HCT116 (cell line): Measurements from ENCODE around the gene ERC1. TPM values are rescaled to one million over a fixed set of nuclear protein-coding genes. Genes with fewer than 3 reads are reported as not detected.

Experiments used
- ATAC-seq: fragments of 200-7000 bp; cut with Tn5 transposase; 2 replicates; pipeline ENCODE4 v1.9.1; 2020; ENCODE audit warnings: mild to moderate bottlenecking, moderate library complexity
- BruUV-seq: library from RNA; stranded (reverse); fragments of 400-500 nt; replicated peaks from 2 replicates; lab custom pipeline; 2021; lab: Mats Ljungman, UMichigan
- CTCF ChIA-PET: fragments of 300-600 bp; sonication (Branson Sonifier 250); formaldehyde crosslinking; loops from one replicate; lab custom pipeline; 2021; ENCODE audit warnings: antibody characterized with exemption; lab: Charles Lee
- POLR2A ChIA-PET: fragments of 300-600, 350-600 bp; sonication (Branson Sonifier 250); formaldehyde crosslinking; loops from one replicate; lab custom pipeline; 2021; ENCODE audit warnings: antibody characterized with exemption; lab: Charles Lee
- RAD21 ChIA-PET, 2 experiments: fragments of 300-600 bp; sonication (Branson Sonifier 250); formaldehyde crosslinking; loops; one replicate each; lab custom pipeline; 2023; ENCODE audit warnings: low total read pairs in 2 of 2; ENCODE audit not compliant: uncharacterized antibody in 2 of 2, unreplicated experiment in 2 of 2, low non-redundant PET in 1 of 2; lab: Charles Lee
- DNase-seq: peaks from one replicate; pipeline ENCODE4 v3.0.0-alpha.2; 2010; ENCODE audit warnings: low read depth, low spot score
- H2AFZ ChIP-seq: fragments of 200-600 bp; shearing (Covaris generic), sonication (generic); 2 replicates; pipeline ENCODE4 v1.6.1; 2017; ENCODE audit warnings: low read depth, mixed run types, mixed read lengths, antibody characterized with exemption, low read length; ENCODE audit not compliant: poor library complexity, severe bottlenecking
- H3K27ac ChIP-seq: 2 replicates; pipeline ENCODE4 v1.5.1; 2012; ENCODE audit warnings: low read depth, low read length
- H3K27me3 ChIP-seq: fragments of 200-600 bp; sonication (generic); 2 replicates; pipeline ENCODE4 v1.6.1; 2016; ENCODE audit warnings: mixed run types, low read length, mixed read lengths; ENCODE audit not compliant: insufficient read depth
- H3K36me3 ChIP-seq, 2 experiments: fragments of 200-500 bp in 1 of 2; fragments of 200-600 bp in 1 of 2; sonication (Bioruptor generic) in 1 of 2; sonication (generic) in 1 of 2; 2 replicates each; pipeline versions ENCODE4 v1.5.1 to v1.6.1; 2014 to 2016; ENCODE audit warnings: low read length in 2 of 2, inconsistent platforms in 1 of 2, mixed read lengths in 1 of 2, mixed run types in 1 of 2; ENCODE audit not compliant: insufficient read depth in 2 of 2, control insufficient read depth in 1 of 2
- H3K4me1 ChIP-seq, 2 experiments: fragments of 200-600 bp in 1 of 2; sonication (generic) in 1 of 2; 2 replicates each; pipeline versions ENCODE4 v1.5.1 to v1.6.1; 2012 to 2017; ENCODE audit warnings: low read length in 2 of 2, inconsistent platforms in 1 of 2, mild to moderate bottlenecking in 1 of 2, mixed read lengths in 1 of 2, mixed run types in 1 of 2, moderate library complexity in 1 of 2; ENCODE audit not compliant: insufficient read depth in 2 of 2, control insufficient read depth in 1 of 2
- H3K4me2 ChIP-seq: fragments of 200-600 bp; sonication (generic); 2 replicates; pipeline ENCODE4 v1.6.1; 2017; ENCODE audit warnings: mixed run types, low read length, mixed read lengths
- H3K4me3 ChIP-seq, 2 experiments: fragments of 200-600 bp in 1 of 2; sonication (generic) in 1 of 2; replicated peaks in 1 of 2; 2 replicates each; pipeline ENCODE4 v1.5.1; 2011 to 2016; ENCODE audit warnings: low read length in 2 of 2, control low read depth in 1 of 2, low read depth in 1 of 2, mild to moderate bottlenecking in 1 of 2, mixed read lengths in 1 of 2, mixed run types in 1 of 2
- H3K79me2 ChIP-seq: fragments of 200-600 bp; sonication (generic); 2 replicates; pipeline ENCODE4 v1.6.1; 2017; ENCODE audit warnings: mild to moderate bottlenecking, mixed run types, low read length, moderate library complexity, mixed read lengths; ENCODE audit not compliant: insufficient read depth
- H3K9ac ChIP-seq: fragments of 200-600 bp; sonication (generic); 2 replicates; pipeline ENCODE4 v1.6.1; 2016; ENCODE audit warnings: low read length, mixed read lengths
- H3K9me2 ChIP-seq: fragments of 200-600 bp; sonication (generic), shearing (Covaris generic); 2 replicates; pipeline ENCODE4 v1.6.1; 2017; ENCODE audit warnings: mixed run types, mild to moderate bottlenecking, moderate library complexity; ENCODE audit not compliant: insufficient read depth
- H3K9me3 ChIP-seq, 2 experiments: fragments of 200-500 bp in 1 of 2; fragments of 200-600 bp in 1 of 2; sonication (Bioruptor generic) in 1 of 2; sonication (generic) in 1 of 2; 2 replicates each; pipeline ENCODE4 v1.6.1; 2014 to 2017; ENCODE audit warnings: low read length in 2 of 2, mixed read lengths in 2 of 2, inconsistent platforms in 1 of 2, low read depth in 1 of 2, mild to moderate bottlenecking in 1 of 2, mixed run types in 1 of 2, moderate library complexity in 1 of 2; ENCODE audit not compliant: control insufficient read depth in 1 of 2, insufficient read depth in 1 of 2
- H4K20me1 ChIP-seq: fragments of 200-600 bp; sonication (generic), shearing (Covaris generic); 2 replicates; pipeline ENCODE4 v1.6.1; 2017; ENCODE audit warnings: mixed run types, mild to moderate bottlenecking, moderate library complexity; ENCODE audit not compliant: insufficient read depth
- SIN3A ChIP-seq: IDR thresholded peaks from 2 replicates; pipeline ENCODE4 v1.6.1; 2012; ENCODE audit warnings: low read depth
- SRF ChIP-seq: IDR thresholded peaks from 2 replicates; pipeline ENCODE4 v1.6.1; 2012; ENCODE audit warnings: low read depth
- TCF7L2 ChIP-seq: IDR thresholded peaks from 2 replicates; pipeline ENCODE4 v1.7.0; 2011; ENCODE audit warnings: borderline replicate concordance, inconsistent platforms; ENCODE audit not compliant: insufficient read depth, insufficient read length; ENCODE audit errors: extremely low read depth
- intact Hi-C: fragments of 100-400 bp; cut with micrococcal nuclease; formaldehyde crosslinking; loops from 2 replicates; pipeline ENCODE4 v1.10.0; 2022
- total RNA-seq: library from RNA; stranded (reverse); gene quantifications from one replicate; pipeline ENCODE4 v1.2.1, GENCODE V29; 2021; ENCODE audit not compliant: unreplicated experiment

ERC1 gene
- total RNA-seq, 1 experiment from 2014 or later: 41.9 TPM

DNA sequence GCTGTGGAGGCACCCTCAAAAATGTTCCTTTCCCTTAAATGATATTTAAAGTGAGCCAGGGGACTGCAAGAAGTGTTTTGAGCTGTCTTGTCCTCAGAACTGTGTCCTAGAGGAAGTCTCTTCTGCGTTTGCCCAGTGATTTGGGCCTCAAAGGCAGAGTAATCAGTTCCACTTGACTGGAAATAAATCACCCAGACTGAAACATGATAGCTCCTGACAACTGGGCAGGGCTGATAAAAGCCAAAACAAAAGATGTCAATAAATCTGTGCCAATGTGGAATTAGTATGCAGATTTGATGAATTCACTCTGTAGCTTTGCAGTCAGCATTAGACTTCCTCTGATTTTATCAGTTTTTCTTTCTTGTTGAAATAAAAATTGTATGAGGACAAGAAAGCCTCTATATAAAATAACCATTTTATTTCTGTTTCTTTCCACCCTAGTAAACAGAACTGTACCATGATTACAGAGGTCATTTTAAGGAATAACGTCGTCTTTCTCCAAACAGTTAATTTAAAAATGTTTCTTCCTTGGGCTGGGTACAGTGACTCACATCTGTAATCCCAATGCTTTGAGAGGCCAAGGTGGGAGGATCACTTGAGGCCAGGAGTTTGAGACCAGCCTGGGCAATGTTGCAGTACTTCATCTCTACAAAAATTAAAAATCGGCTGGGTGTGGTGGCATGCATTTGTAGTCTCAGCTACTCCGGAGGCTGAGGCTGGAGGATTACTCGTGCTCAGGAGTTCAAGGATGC, 180.8 kb downstream of the ERC1 start:
- no peak overlapping the region for H3K4me2 ChIP-seq
- CTCF ChIA-PET: no interaction called here
- no peak overlapping the region for H3K4me3 ChIP-seq
- H3K9me3 ChIP-seq: no peaks in the 10 kb centered on the region
- no peaks in the 10 kb centered on the region for H3K79me2 ChIP-seq
- intact Hi-C loops: no loop called here
- no peak for ATAC-seq
- DNase-seq: no peak
- H3K9me2 ChIP-seq: no peaks in the 10 kb centered on the region
- H3K9ac ChIP-seq: no peak overlapping the region
- H3K27me3 ChIP-seq: no peaks in the 10 kb centered on the region
- H3K27ac ChIP-seq: no peak overlapping the region
- no peaks in the 10 kb centered on the region for H4K20me1 ChIP-seq
- RAD21 ChIA-PET: no interaction called here
- no peaks in the 10 kb centered on the region for H3K36me3 ChIP-seq
- H2AFZ ChIP-seq: no peak overlapping the region
- peaks cover 4 to 5% of the 10 kb centered on the region in 2 experiments; a peak in 3 of 4 replicates for H3K4me1 ChIP-seq
- peak; percentile 37 for TF ChIP-seq TCF7L2
- TF ChIP-seq SIN3A: no peak
- POLR2A ChIA-PET: no interaction called here
- no TSS peak for BruUV-seq

DNA sequence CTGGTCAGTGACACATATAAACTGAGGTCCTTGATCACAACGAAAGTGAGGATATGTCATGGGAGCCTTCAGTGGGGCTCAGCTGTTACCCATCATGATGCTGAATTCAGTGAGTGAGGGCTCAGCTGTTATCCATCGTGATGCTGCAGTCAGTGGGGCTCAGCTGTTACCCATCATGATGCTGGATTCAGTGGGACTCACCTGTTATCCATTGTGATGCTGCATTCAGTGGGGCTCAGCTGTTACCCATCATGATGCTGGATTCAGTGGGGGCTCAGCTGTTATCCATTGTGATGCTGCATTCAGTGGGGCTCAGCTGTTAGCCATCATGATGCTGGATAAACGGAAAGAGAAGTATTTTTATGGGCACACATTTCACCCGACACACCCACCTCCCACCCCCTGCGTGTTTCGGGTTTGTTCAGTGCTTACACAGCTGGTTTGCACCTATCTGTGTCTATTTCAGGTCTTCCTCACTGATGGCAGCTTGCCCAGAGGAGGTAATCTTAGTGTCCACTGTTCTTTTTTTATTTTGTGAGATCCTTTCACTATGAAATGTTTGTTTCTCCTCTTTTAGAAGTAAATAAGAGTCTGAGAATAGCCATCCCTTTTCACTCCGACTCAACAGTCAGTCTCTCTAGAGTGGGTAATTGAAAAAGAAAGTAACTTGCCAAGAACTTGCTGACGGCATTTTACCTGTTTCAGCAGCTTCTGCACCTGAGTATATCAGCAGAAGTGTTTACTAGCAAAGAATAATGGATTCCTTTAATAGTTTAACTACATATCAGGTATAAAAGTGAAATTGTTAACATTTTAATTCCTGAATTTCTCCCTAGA, 183.0 kb downstream of the ERC1 start:
- ATAC-seq (no peak), DNase-seq (no peak)
- peaks cover 4 to 5% of the 10 kb centered on the region in 2 experiments; a peak in 3 of 4 replicates for H3K4me1 ChIP-seq
- RAD21 ChIA-PET: no interaction called here
- no peaks in the 10 kb centered on the region for H3K27me3 ChIP-seq
- intact Hi-C loops: no loop called here
- POLR2A ChIA-PET: no interaction called here
- no TSS peak for BruUV-seq
- no peak overlapping the region for H3K4me3 ChIP-seq
- TF ChIP-seq SRF: no peak
- CTCF ChIA-PET: no interaction called here
- H2AFZ ChIP-seq: no peak overlapping the region
- H3K9ac ChIP-seq: no peak overlapping the region
- no peaks in the 10 kb centered on the region for H3K36me3 ChIP-seq
- H3K79me2 ChIP-seq: no peaks in the 10 kb centered on the region
- no peaks in the 10 kb centered on the region for H4K20me1 ChIP-seq
- no peak overlapping the region for H3K4me2 ChIP-seq
- no peaks in the 10 kb centered on the region for H3K9me2 ChIP-seq
- no peaks in the 10 kb centered on the region for H3K9me3 ChIP-seq
- no peak overlapping the region for H3K27ac ChIP-seq
